Liver (tissue), 9 donors: ENCODE measurements around the gene DCTN3. TPM values are rescaled to one million over a fixed set of nuclear protein-coding genes. Genes with fewer than 3 reads are reported as not detected.

Source experiments
- DNase-seq: peaks from one replicate; pipeline ENCODE4 v3.0.0-alpha.2; 2017; ENCODE audit warnings: low spot score
- H3K27ac ChIP-seq, 2 donors: one replicate each; pipeline ENCODE4 v1.7.0; 2013; ENCODE audit warnings: inconsistent platforms in 2 of 2, low read length in 2 of 2, control low read depth in 1 of 2, low read depth in 1 of 2, mild to moderate bottlenecking in 1 of 2
- H3K27me3 ChIP-seq, 4 donors: one replicate each; pipeline versions ENCODE4 v1.6.1 to v1.7.0; 2013; ENCODE audit warnings: low read length in 3 of 4, inconsistent platforms in 1 of 4, mild to moderate bottlenecking in 1 of 4, moderate library complexity in 1 of 4; ENCODE audit not compliant: control insufficient read depth in 4 of 4, insufficient read depth in 4 of 4
- H3K36me3 ChIP-seq, 4 donors: one replicate each; pipeline versions ENCODE4 v1.6.1 to v1.7.0; 2013; ENCODE audit warnings: low read length in 3 of 4, mild to moderate bottlenecking in 3 of 4, low read depth in 1 of 4, moderate library complexity in 1 of 4; ENCODE audit not compliant: control insufficient read depth in 4 of 4, insufficient read depth in 3 of 4
- H3K4me1 ChIP-seq, 4 donors: one replicate each; pipeline versions ENCODE4 v1.6.1 to v1.7.0; 2013; ENCODE audit warnings: low read length in 3 of 4, mild to moderate bottlenecking in 3 of 4, moderate library complexity in 1 of 4; ENCODE audit not compliant: control insufficient read depth in 4 of 4, insufficient read depth in 4 of 4
- H3K4me3 ChIP-seq, 3 donors: one replicate each; pipeline versions ENCODE4 v1.6.1 to v1.7.0; 2013; ENCODE audit warnings: low read length in 3 of 3, control low read depth in 1 of 3, low read depth in 1 of 3, mild to moderate bottlenecking in 1 of 3
- H3K9ac ChIP-seq, 2 donors: one replicate each; pipeline ENCODE4 v1.7.0; 2013; ENCODE audit warnings: low read length in 2 of 2, mild to moderate bottlenecking in 2 of 2, moderate library complexity in 2 of 2, control low read depth in 1 of 2, low read depth in 1 of 2
- H3K9me3 ChIP-seq, 4 donors: one replicate each; pipeline versions ENCODE4 v1.6.1 to v1.7.0; 2013; ENCODE audit warnings: low read length in 3 of 4; ENCODE audit not compliant: control insufficient read depth in 4 of 4
- EGR1 ChIP-seq, 2 donors: IDR thresholded peaks; 2 replicates each; pipeline ENCODE4 v1.6.1; 2016 to 2018; ENCODE audit warnings: antibody characterized with exemption in 2 of 2, low read depth in 2 of 2
- FOXA1 ChIP-seq: IDR thresholded peaks from 2 replicates; pipeline ENCODE4 v1.6.1; 2016; ENCODE audit warnings: antibody characterized with exemption
- GABPA ChIP-seq, 2 donors: IDR thresholded peaks in 1 of 2; conservative IDR thresholded peaks in 1 of 2; 2 replicates each; pipeline ENCODE4 v1.6.1; 2016; ENCODE audit warnings: antibody characterized with exemption in 2 of 2, mild to moderate bottlenecking in 1 of 2, moderate library complexity in 1 of 2
- HNF4A ChIP-seq, 2 donors: conservative IDR thresholded peaks; 2 replicates each; pipeline ENCODE4 v1.6.1; 2016; ENCODE audit warnings: antibody characterized with exemption in 2 of 2, mild to moderate bottlenecking in 2 of 2
- JUND ChIP-seq, 2 donors: IDR thresholded peaks; 2 replicates each; pipeline ENCODE4 v1.6.1; 2016; ENCODE audit warnings: antibody characterized with exemption in 2 of 2
- NR2F2 ChIP-seq: IDR thresholded peaks from 2 replicates; pipeline ENCODE4 v1.6.1; 2016; ENCODE audit warnings: antibody characterized with exemption
- RAD21 ChIP-seq, 2 donors: IDR thresholded peaks; 2 replicates each; pipeline ENCODE4 v1.6.1; 2016; ENCODE audit warnings: antibody characterized with exemption in 2 of 2, mild to moderate bottlenecking in 2 of 2
- RXRA ChIP-seq, 2 donors: IDR thresholded peaks; 2 replicates each; pipeline ENCODE4 v1.6.1; 2017 to 2018; ENCODE audit warnings: antibody characterized with exemption in 2 of 2, mild to moderate bottlenecking in 1 of 2
- SP1 ChIP-seq: IDR thresholded peaks from 2 replicates; pipeline ENCODE4 v1.6.1; 2018; ENCODE audit warnings: antibody characterized with exemption, mild to moderate bottlenecking
- TAF1 ChIP-seq: conservative IDR thresholded peaks from 2 replicates; pipeline ENCODE4 v1.6.1; 2016; ENCODE audit warnings: antibody characterized with exemption, mild to moderate bottlenecking
- WGBS: extraction: QIAGEN DNeasy Blood & Tissue Kit; methylation state at CpG from one replicate; pipeline ENCODE4 v1.1.7; 2013; 5-methylcytosine and 5-hydroxymethylcytosine counted together
- polyA plus RNA-seq, 2 donors: library from polyadenylated mRNA; stranded (reverse) in 1 of 2; unstranded in 1 of 2; fragments of 200-250 nt in 1 of 2; fragments of >200 nt in 1 of 2; fragmentation: Nextera tagmentation in 1 of 2; extraction: Ambion mirVana in 1 of 2; gene quantifications; one replicate each; pipeline versions ENCODE4 v1.2.1 to v1.2.3, GENCODE V29; 2013 to 2015
- total RNA-seq, 2 donors: library from RNA; depleted of rRNA; stranded (reverse); fragments of >200 nt; gene quantifications; one replicate each; pipeline ENCODE4 v1.2.3, GENCODE V29; 2014
- TF ChIP-seq, protein P1 (sequence below): IDR thresholded peaks from 2 replicates; pipeline ENCODE4 v1.6.1; 2016; ENCODE audit warnings: antibody characterized with exemption
- TF ChIP-seq, protein P2 (sequence below): IDR thresholded peaks from 2 replicates; pipeline ENCODE4 v1.6.1; 2016; ENCODE audit warnings: antibody characterized with exemption, mild to moderate bottlenecking
- TF ChIP-seq, protein P3 (sequence below): IDR thresholded peaks from 2 replicates; pipeline ENCODE4 v1.6.1; 2016; ENCODE audit warnings: antibody characterized with exemption
- TF ChIP-seq, protein P4 (sequence below): fragments of 150-350 bp; IDR thresholded peaks from 2 replicates; pipeline ENCODE4 v1.5.1; 2017; ENCODE audit warnings: improper control_type of control experiment, low read depth, low read length; ENCODE audit not compliant: missing input control
- donor health status: healthy.
- donor health status: healthy.
- donor health status: healthy.
- donor health status: healthy.
- donor health status: healthy.

The DCTN3 gene
- total and polyA plus RNA-seq, 4 donors = 24.9 to 51.9 (median 46.7) TPM

GRCh38 chr9:34606190-34606589, 14.1 kb downstream of the DCTN3 start:
- Histone ChIP-seq H3K4me1 (peaks cover 10 to 16% (median 14%) of the 10 kb centered on the region in 4 donors), H3K27ac (peak overlapping the region in 1 of 2 donors; percentile 60), H3K9me3 (no peaks in the 10 kb centered on the region), H3K36me3 (no peaks in the 10 kb centered on the region), H3K27me3 (no peaks in the 10 kb centered on the region), H3K4me3 (no peak overlapping the region), H3K9ac (no peak overlapping the region)
- TF ChIP-seq SP1 = no peak
- TF ChIP-seq, protein P1, sequence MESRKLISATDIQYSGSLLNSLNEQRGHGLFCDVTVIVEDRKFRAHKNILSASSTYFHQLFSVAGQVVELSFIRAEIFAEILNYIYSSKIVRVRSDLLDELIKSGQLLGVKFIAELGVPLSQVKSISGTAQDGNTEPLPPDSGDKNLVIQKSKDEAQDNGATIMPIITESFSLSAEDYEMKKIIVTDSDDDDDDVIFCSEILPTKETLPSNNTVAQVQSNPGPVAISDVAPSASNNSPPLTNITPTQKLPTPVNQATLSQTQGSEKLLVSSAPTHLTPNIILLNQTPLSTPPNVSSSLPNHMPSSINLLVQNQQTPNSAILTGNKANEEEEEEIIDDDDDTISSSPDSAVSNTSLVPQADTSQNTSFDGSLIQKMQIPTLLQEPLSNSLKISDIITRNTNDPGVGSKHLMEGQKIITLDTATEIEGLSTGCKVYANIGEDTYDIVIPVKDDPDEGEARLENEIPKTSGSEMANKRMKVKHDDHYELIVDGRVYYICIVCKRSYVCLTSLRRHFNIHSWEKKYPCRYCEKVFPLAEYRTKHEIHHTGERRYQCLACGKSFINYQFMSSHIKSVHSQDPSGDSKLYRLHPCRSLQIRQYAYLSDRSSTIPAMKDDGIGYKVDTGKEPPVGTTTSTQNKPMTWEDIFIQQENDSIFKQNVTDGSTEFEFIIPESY = no peak
- TF ChIP-seq HNF4A (conservative IDR thresholded peaks at IDR 0.05) = no peak
- TF ChIP-seq NR2F2 = no peak
- TF ChIP-seq, protein P2, sequence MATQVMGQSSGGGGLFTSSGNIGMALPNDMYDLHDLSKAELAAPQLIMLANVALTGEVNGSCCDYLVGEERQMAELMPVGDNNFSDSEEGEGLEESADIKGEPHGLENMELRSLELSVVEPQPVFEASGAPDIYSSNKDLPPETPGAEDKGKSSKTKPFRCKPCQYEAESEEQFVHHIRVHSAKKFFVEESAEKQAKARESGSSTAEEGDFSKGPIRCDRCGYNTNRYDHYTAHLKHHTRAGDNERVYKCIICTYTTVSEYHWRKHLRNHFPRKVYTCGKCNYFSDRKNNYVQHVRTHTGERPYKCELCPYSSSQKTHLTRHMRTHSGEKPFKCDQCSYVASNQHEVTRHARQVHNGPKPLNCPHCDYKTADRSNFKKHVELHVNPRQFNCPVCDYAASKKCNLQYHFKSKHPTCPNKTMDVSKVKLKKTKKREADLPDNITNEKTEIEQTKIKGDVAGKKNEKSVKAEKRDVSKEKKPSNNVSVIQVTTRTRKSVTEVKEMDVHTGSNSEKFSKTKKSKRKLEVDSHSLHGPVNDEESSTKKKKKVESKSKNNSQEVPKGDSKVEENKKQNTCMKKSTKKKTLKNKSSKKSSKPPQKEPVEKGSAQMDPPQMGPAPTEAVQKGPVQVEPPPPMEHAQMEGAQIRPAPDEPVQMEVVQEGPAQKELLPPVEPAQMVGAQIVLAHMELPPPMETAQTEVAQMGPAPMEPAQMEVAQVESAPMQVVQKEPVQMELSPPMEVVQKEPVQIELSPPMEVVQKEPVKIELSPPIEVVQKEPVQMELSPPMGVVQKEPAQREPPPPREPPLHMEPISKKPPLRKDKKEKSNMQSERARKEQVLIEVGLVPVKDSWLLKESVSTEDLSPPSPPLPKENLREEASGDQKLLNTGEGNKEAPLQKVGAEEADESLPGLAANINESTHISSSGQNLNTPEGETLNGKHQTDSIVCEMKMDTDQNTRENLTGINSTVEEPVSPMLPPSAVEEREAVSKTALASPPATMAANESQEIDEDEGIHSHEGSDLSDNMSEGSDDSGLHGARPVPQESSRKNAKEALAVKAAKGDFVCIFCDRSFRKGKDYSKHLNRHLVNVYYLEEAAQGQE = no peak
- no peak for TF ChIP-seq RAD21 (IDR thresholded peaks at IDR 0.05)
- TF ChIP-seq JUND (IDR thresholded peaks at IDR 0.05) = no peak
- no peak for TF ChIP-seq TAF1
- no peak for TF ChIP-seq GABPA (IDR thresholded peaks at IDR 0.05 in 1 of 2, conservative IDR thresholded peaks at IDR 0.05 in 1 of 2)
- no peak for TF ChIP-seq EGR1 (IDR thresholded peaks at IDR 0.05; ENCODE audit: low read depth in 2 of 2)
- no peak for TF ChIP-seq FOXA1
- TF ChIP-seq, protein P3, sequence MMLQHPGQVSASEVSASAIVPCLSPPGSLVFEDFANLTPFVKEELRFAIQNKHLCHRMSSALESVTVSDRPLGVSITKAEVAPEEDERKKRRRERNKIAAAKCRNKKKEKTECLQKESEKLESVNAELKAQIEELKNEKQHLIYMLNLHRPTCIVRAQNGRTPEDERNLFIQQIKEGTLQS = no peak
- no peak for DNase-seq

DNA sequence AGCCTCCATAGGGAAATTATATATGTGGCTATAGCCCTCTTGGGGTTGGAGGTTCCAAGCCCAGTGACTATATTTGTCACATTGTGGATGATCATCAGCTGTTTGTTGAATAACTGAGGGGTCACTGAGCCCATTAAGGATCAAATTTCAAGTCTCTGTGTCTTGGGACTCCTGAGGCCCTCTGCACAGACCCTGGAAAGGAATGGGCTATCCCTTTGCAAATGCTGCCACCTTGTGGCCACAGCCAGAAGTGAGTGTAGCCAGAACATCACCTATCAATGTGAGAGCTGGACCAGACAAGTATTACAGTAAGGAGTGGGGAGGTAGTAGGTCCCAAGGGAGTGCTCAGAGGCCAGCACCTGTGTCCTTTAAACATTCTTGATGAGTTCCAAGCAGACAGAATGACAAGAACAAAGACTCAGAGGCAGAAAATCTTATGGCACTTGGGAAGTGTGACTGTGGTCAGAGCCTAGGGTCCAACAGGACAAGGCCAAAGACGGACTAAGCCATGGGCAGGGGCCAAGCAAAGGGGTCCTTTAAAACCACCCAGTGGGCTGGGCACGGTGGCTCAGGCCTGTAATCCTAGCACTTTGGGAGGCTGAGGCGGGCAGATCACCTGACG, 16.6 kb downstream of the DCTN3 start:
- 53% methylated on average over 4 of the region's 4 CpGs for WGBS
- no peak overlapping the region for H3K9ac ChIP-seq
- peak; percentile 85 for DNase-seq

More for the DNA sequence above, 16.6 kb downstream of the DCTN3 start:
- Histone ChIP-seq H3K4me3 (no peak overlapping the region), H3K36me3 (no peaks in the 10 kb centered on the region), H3K4me1 (peaks cover 3 to 8% (median 4%) of the 10 kb centered on the region in 4 donors), H3K9me3 (no peaks in the 10 kb centered on the region), H3K27ac (no peak overlapping the region), H3K27me3 (no peaks in the 10 kb centered on the region)
- TF ChIP-seq RAD21 (IDR thresholded peaks at IDR 0.05) (peak; percentile 97), FOXA1 (no peak), HNF4A (conservative IDR thresholded peaks at IDR 0.05) (no peak), RXRA (IDR thresholded peaks at IDR 0.05) (peak in 1 of 2 donors; percentile 44), JUND (IDR thresholded peaks at IDR 0.05) (no peak), NR2F2 (peak; percentile 50), TAF1 (no peak), EGR1 (IDR thresholded peaks at IDR 0.05; ENCODE audit: low read depth in 2 of 2) (no peak)
- TF ChIP-seq, protein P4, sequence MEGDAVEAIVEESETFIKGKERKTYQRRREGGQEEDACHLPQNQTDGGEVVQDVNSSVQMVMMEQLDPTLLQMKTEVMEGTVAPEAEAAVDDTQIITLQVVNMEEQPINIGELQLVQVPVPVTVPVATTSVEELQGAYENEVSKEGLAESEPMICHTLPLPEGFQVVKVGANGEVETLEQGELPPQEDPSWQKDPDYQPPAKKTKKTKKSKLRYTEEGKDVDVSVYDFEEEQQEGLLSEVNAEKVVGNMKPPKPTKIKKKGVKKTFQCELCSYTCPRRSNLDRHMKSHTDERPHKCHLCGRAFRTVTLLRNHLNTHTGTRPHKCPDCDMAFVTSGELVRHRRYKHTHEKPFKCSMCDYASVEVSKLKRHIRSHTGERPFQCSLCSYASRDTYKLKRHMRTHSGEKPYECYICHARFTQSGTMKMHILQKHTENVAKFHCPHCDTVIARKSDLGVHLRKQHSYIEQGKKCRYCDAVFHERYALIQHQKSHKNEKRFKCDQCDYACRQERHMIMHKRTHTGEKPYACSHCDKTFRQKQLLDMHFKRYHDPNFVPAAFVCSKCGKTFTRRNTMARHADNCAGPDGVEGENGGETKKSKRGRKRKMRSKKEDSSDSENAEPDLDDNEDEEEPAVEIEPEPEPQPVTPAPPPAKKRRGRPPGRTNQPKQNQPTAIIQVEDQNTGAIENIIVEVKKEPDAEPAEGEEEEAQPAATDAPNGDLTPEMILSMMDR = peak; percentile 97
- TF ChIP-seq, protein P1 = no peak
- TF ChIP-seq, protein P2 = no peak
